Activated B cell treated with CpG ODN at 0.5 μM for 24 hours (primary cell): ENCODE results near the gene GGPS1. TPM values are rescaled to one million over a fixed set of nuclear protein-coding genes. Genes with fewer than 3 reads are reported as not detected.
"Not testable (repeated sequence)": the region's sequence is repeated elsewhere in the genome, so short reads cannot be mapped to it uniquely, and the experiment has no call there.

ENCODE experiments used
- ATAC-seq: fragments of 200-7000 bp; cut with Tn5 transposase; one replicate; pipeline ENCODE4 v1.10.0; 2021; ENCODE audit warnings: low read depth, mild to moderate bottlenecking, moderate library complexity
- CTCF ChIA-PET: fragments of 350-600 bp; sonication (Branson Sonifier 250); formaldehyde crosslinking; loops from one replicate; lab custom pipeline; 2021; ENCODE audit warnings: antibody characterized with exemption; lab: Charles Lee
- POLR2A ChIA-PET: fragments of 350-600 bp; sonication (Branson Sonifier 250); formaldehyde crosslinking; loops from one replicate; lab custom pipeline; 2021; ENCODE audit warnings: antibody characterized with exemption; lab: Charles Lee
- DNase-seq: peaks from one replicate; pipeline ENCODE4 v3.0.0; 2022
- H3K27ac Mint-ChIP-seq: one replicate; pipeline ENCODE4 v1.8.0; 2020; ENCODE audit warnings: mixed read lengths
- H3K27me3 Mint-ChIP-seq: one replicate; pipeline ENCODE4 v1.8.0; 2021; ENCODE audit warnings: mixed read lengths
- H3K36me3 Mint-ChIP-seq: one replicate; pipeline ENCODE4 v1.8.0; 2021; ENCODE audit warnings: low read depth, mixed read lengths
- H3K4me1 Mint-ChIP-seq: one replicate; pipeline ENCODE4 v1.8.0; 2021; ENCODE audit warnings: mixed read lengths
- H3K4me3 Mint-ChIP-seq: one replicate; pipeline ENCODE4 v1.8.0; 2020; ENCODE audit warnings: mild to moderate bottlenecking, mixed read lengths
- H3K9me3 Mint-ChIP-seq: one replicate; pipeline ENCODE4 v1.8.0; 2020; ENCODE audit warnings: mixed read lengths
- CTCF ChIP-seq: fragments of 200-600 bp; IDR thresholded peaks from one replicate; pipeline ENCODE4 v1.8.0; 2022; ENCODE audit warnings: antibody characterized with exemption, mild to moderate bottlenecking
- intact Hi-C: fragments of 100-400 bp; cut with micrococcal nuclease; formaldehyde crosslinking; loops from one replicate; pipeline ENCODE4 v1.15.1; 2024
- total RNA-seq: library from RNA; stranded (reverse); gene quantifications from 2 replicates; pipeline ENCODE4 v1.2.3, GENCODE V29; 2022

The GGPS1 gene
- total RNA-seq, 1 donor from 2014 or later = 33.8 TPM

- Mint-ChIP-seq H3K27me3 (no peaks in the 10 kb centered on the region), H3K4me1 (no peaks in the 10 kb centered on the region), H3K36me3 (peaks cover 25% of the 10 kb centered on the region), H3K27ac (no peak overlapping the region), H3K4me3 (no peak overlapping the region), H3K9me3 (no peaks in the 10 kb centered on the region)
- TF ChIP-seq CTCF = no peak
- ChIA-PET POLR2A (no interaction called here), CTCF (interaction anchor here (0.8 kb wide), 1 partner anchor 27 kb away, joined by 3 read pairs; no protein-coding TSS in a partner anchor)
- intact Hi-C loops = no loop called here
- DNase-seq (no peak), ATAC-seq (no peak)
These were observed 47.7 kb downstream of the GGPS1 start for GRCh38 chr1:235375919-235376605.

- H3K4me3 Mint-ChIP-seq, CTCF ChIA-PET, POLR2A ChIA-PET, ATAC-seq, H3K27ac Mint-ChIP-seq, H3K27me3 Mint-ChIP-seq, H3K4me1 Mint-ChIP-seq, H3K9me3 Mint-ChIP-seq, DNase-seq, intact Hi-C loops: not testable (repeated sequence)
- H3K36me3 Mint-ChIP-seq = peaks cover 31% of the 10 kb centered on the region
These were observed 49.9 kb downstream of the GGPS1 start for GRCh38 chr1:235378134-235378735.

GRCh38 chr1:235381955-235382739, 53.8 kb downstream of the GGPS1 start:
- H3K27me3 Mint-ChIP-seq, POLR2A ChIA-PET, ATAC-seq, H3K27ac Mint-ChIP-seq, H3K4me3 Mint-ChIP-seq, H3K9me3 Mint-ChIP-seq, H3K4me1 Mint-ChIP-seq, DNase-seq, CTCF ChIA-PET, intact Hi-C loops: not testable (repeated sequence)
- H3K36me3 Mint-ChIP-seq = peaks cover 32% of the 10 kb centered on the region

GRCh38 chr1:235385633-235386032, 57.3 kb downstream of the GGPS1 start:
- POLR2A ChIA-PET, ATAC-seq: not testable (repeated sequence)

GRCh38 chr1:235391874-235392273, 63.5 kb downstream of the GGPS1 start:
- DNase-seq (no peak), ATAC-seq (no peak)
- Mint-ChIP-seq H3K36me3 (peaks cover 7% of the 10 kb centered on the region), H3K27ac (no peak overlapping the region), H3K4me3 (no peak overlapping the region), H3K9me3 (peaks cover 4% of the 10 kb centered on the region), H3K27me3 (no peaks in the 10 kb centered on the region), H3K4me1 (no peaks in the 10 kb centered on the region)
- TF ChIP-seq CTCF = no peak
- ChIA-PET CTCF (no interaction called here), POLR2A (interaction anchor here (0.6 kb wide), 1 partner anchor 202 kb away, joined by 3 read pairs; no protein-coding TSS in a partner anchor)
- intact Hi-C loops = no loop called here

More at GRCh38 chr1:235385633-235386032, 57.3 kb downstream of the GGPS1 start:
- DNase-seq, H3K27ac Mint-ChIP-seq, H3K4me1 Mint-ChIP-seq, H3K27me3 Mint-ChIP-seq, intact Hi-C loops, H3K9me3 Mint-ChIP-seq, H3K4me3 Mint-ChIP-seq, CTCF ChIA-PET: not testable (repeated sequence)
- peaks cover 27% of the 10 kb centered on the region for H3K36me3 Mint-ChIP-seq

Other genes starting within 250 kb of the GGPS1 start
- gene TOMM20, start 199.7 kb upstream of the GGPS1 start, total RNA-seq = 80.6 and 82.7 TPM in 2 replicates
- gene RBM34, start 167.3 kb upstream of the GGPS1 start, total RNA-seq = 122 and 128 TPM in 2 replicates
- gene ARID4B, start 391 bp upstream of the GGPS1 start, total RNA-seq = 62.2 and 78.5 TPM in 2 replicates
- gene TBCE, start 38.9 kb downstream of the GGPS1 start, total RNA-seq = 13.9 and 19.1 TPM in 2 replicates
- 9.1 and 9.5 TPM in 2 replicates for gene B3GALNT2, start 175.9 kb downstream of the GGPS1 start, total RNA-seq